Left ventricle myocardium inferior (tissue), 1 donor: ENCODE data around the gene TBC1D3B. TPM values are rescaled to one million over a fixed set of nuclear protein-coding genes. Genes with fewer than 3 reads are reported as not detected.
"Not testable (repeated sequence)": the region's sequence is repeated elsewhere in the genome, so short reads cannot be mapped to it uniquely, and the experiment has no call there.

ENCODE experiments used
- DNase-seq: peaks from one replicate; pipeline ENCODE4 v3.0.0-alpha.2; 2020
- H3K27ac ChIP-seq: fragments of 200-600 bp; replicated peaks from 2 replicates; pipeline ENCODE4 v1.8.0; 2021
- H3K27me3 ChIP-seq: fragments of 200-600 bp; 2 replicates; pipeline ENCODE4 v1.8.0; 2021; ENCODE audit warnings: low read depth
- H3K36me3 ChIP-seq: fragments of 200-600 bp; 2 replicates; pipeline ENCODE4 v1.8.0; 2021
- H3K4me1 ChIP-seq: fragments of 200-600 bp; 2 replicates; pipeline ENCODE4 v1.8.0; 2021
- H3K4me3 ChIP-seq: fragments of 200-600 bp; 2 replicates; pipeline ENCODE4 v1.8.0; 2021; ENCODE audit warnings: mild to moderate bottlenecking, moderate library complexity
- H3K9me3 ChIP-seq: fragments of 200-600 bp; replicated peaks from 2 replicates; pipeline ENCODE4 v1.8.0; 2021
- CTCF ChIP-seq: fragments of 200-600 bp; IDR thresholded peaks from 2 replicates; pipeline ENCODE4 v1.8.0; 2021; ENCODE audit warnings: antibody characterized with exemption, mild to moderate bottlenecking, borderline replicate concordance
- intact Hi-C: fragments of 100-400 bp; cut with micrococcal nuclease; formaldehyde crosslinking; loops from one replicate; pipeline ENCODE4 v1.11.0; 2022
- total RNA-seq: library from RNA; stranded (reverse); fragmentation: NEBNext Ultra II Directional; extraction: Animal tissue kit (Norgen Biotek cat#: 25700); gene quantifications from one replicate; pipeline ENCODE4 v1.2.1, GENCODE V29; 2021
- donor health status: DM: no; HTN: yes; CAD: no; lungs with severe emphysema.

TBC1D3B gene
- total RNA-seq, 1 donor from 2014 or later: 3.4 TPM

- intact Hi-C loops: no loop called here
- no peak for DNase-seq
- no peak overlapping the region for H3K4me3 ChIP-seq
- H3K36me3 ChIP-seq: no peaks in the 10 kb centered on the region
- H3K4me1 ChIP-seq: peaks cover 6% of the 10 kb centered on the region
- peaks cover 35% of the 10 kb centered on the region for H3K27me3 ChIP-seq
- no peaks in the 10 kb centered on the region for H3K9me3 ChIP-seq
- no peak overlapping the region for H3K27ac ChIP-seq
- no peak for TF ChIP-seq CTCF
Observed at GRCh38 chr17:36197387-36197703, 20.9 kb upstream of the TBC1D3B start.

GRCh38 chr17:36196131-36196486 is 19.7 kb upstream of the TBC1D3B start:
- H3K27ac ChIP-seq: no peak overlapping the region
- H3K36me3 ChIP-seq: no peaks in the 10 kb centered on the region
- H3K4me3 ChIP-seq: no peak overlapping the region
- no peak for DNase-seq
- H3K27me3 ChIP-seq: peaks cover 32% of the 10 kb centered on the region
- no peak for TF ChIP-seq CTCF
- peaks cover 6% of the 10 kb centered on the region for H3K4me1 ChIP-seq
- intact Hi-C loops: no loop called here
- no peaks in the 10 kb centered on the region for H3K9me3 ChIP-seq

- no peaks in the 10 kb centered on the region for H3K36me3 ChIP-seq
- no peaks in the 10 kb centered on the region for H3K9me3 ChIP-seq
- no peak overlapping the region for H3K27ac ChIP-seq
- no peak overlapping the region for H3K4me3 ChIP-seq
- TF ChIP-seq CTCF: no peak
- peaks cover 6% of the 10 kb centered on the region for H3K4me1 ChIP-seq
- intact Hi-C loops: no loop called here
- DNase-seq: no peak
- H3K27me3 ChIP-seq: peaks cover 32% of the 10 kb centered on the region
Observed at GRCh38 chr17:36195434-36196130, 19.1 kb upstream of the TBC1D3B start.

- H3K4me1 ChIP-seq, DNase-seq, H3K4me3 ChIP-seq, intact Hi-C loops, H3K9me3 ChIP-seq, H3K36me3 ChIP-seq, H3K27ac ChIP-seq: not testable (repeated sequence)
- H3K27me3 ChIP-seq: peaks cover 32% of the 10 kb centered on the region
Observed at GRCh38 chr17:36194832-36195433, 18.5 kb upstream of the TBC1D3B start.

GRCh38 chr17:36194147-36194831 is 17.9 kb upstream of the TBC1D3B start:
- intact Hi-C loops, H3K36me3 ChIP-seq, H3K27ac ChIP-seq, H3K4me1 ChIP-seq, DNase-seq, H3K9me3 ChIP-seq, H3K4me3 ChIP-seq: not testable (repeated sequence)
- H3K27me3 ChIP-seq: peaks cover 32% of the 10 kb centered on the region

GRCh38 chr17:36193216-36193775 is 16.9 kb upstream of the TBC1D3B start:
- H3K36me3 ChIP-seq: no peaks in the 10 kb centered on the region
- no peak for DNase-seq
- no peaks in the 10 kb centered on the region for H3K4me1 ChIP-seq
- intact Hi-C loops: no loop called here
- no peak for TF ChIP-seq CTCF
- H3K27ac ChIP-seq: no peak overlapping the region
- peaks cover 27% of the 10 kb centered on the region for H3K27me3 ChIP-seq
- H3K4me3 ChIP-seq: no peak overlapping the region
- H3K9me3 ChIP-seq: no peaks in the 10 kb centered on the region

GRCh38 chr17:36190549-36191330 is 14.3 kb upstream of the TBC1D3B start:
- intact Hi-C loops, DNase-seq, H3K36me3 ChIP-seq, H3K27ac ChIP-seq, H3K4me3 ChIP-seq, H3K4me1 ChIP-seq, H3K9me3 ChIP-seq: not testable (repeated sequence)
- H3K27me3 ChIP-seq: peaks cover 11% of the 10 kb centered on the region

- DNase-seq, intact Hi-C loops, H3K4me1 ChIP-seq, H3K27me3 ChIP-seq, H3K4me3 ChIP-seq, H3K27ac ChIP-seq, H3K9me3 ChIP-seq, H3K36me3 ChIP-seq: not testable (repeated sequence)
Observed at GRCh38 chr17:36189993-36190392, 13.6 kb upstream of the TBC1D3B start.
